Measurements from ENCODE around the gene PSKH1.
A peak's percentile ranks its signal among the peaks of the same experiment; 100 is the strongest.

PSKH1 gene

DNA sequence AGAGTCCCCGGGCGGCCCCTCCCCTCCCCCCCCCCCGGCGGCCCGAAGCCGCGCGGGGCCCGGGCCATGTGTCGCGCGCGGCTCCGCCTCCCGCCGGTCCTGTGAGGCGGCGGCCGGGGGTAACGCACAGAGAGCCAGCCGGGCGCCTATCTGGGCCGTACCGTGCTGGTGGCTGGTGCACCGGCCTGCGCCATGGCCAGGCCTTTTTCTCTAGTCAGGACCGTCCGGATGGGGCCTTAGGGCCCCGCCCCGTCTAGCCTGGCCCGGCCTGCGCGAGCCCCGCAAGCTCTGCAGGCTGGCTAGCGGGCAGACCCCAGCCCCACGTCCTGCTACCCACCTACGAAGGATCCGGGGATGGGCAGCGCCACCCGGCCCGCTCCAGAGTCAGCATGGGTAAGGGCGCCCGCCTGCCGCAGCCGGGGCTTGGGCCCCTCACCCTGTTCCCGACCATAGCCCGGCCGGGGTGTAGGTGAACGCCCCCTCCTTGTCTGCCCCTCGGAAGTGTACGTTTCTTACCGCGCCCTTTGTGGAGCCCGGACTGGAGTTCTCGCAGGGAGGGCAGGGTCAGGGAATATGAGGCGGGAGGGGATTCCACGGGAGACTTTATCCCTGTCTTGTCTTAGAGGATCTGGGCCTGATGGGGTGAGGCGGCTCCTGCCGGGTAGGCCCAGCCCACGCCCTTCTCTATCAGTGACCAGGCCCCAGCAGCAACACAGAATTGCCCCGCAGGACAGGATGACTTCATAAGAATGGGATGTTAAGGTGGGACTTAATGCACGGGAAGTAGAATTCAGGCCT, 45.8 kb upstream of the PSKH1 start, which contains the start of gene CENPT:
Gene CENPT (minus strand): TSS at position 630 of the 798 bp plus-strand sequence. CDS start 13,834 bp downstream, outside the sequence.
- DNase-seq (ENCODE audit: low read depth) = no peak
- in situ Hi-C loops (cut with HindIII; ENCODE audit: low sequenced_read_pairs) = no loop called here
- no peak for TF ChIP-seq CTCF (IDR thresholded peaks at IDR 0.05; ENCODE audit: low read depth, low read length, missing control alignments)
- H3K4me3 ChIP-seq (ENCODE audit: low read depth, low read length) = peak within 1 kb of the TSS; percentile 97

- H3K4me3 ChIP-seq (ENCODE audit: low read depth, low read length) = peak overlapping the region; percentile 97
- no peak for TF ChIP-seq CTCF (IDR thresholded peaks at IDR 0.05; ENCODE audit: low read depth, low read length, missing control alignments)
- in situ Hi-C loops (cut with HindIII; ENCODE audit: low sequenced_read_pairs) = no loop called here
- DNase-seq (ENCODE audit: low read depth) = no peak
These were observed 44.9 kb upstream of the PSKH1 start for GRCh38 chr16:67848118-67848517.

- DNase-seq (ENCODE audit: low read depth) = no peak
- no peak for TF ChIP-seq CTCF (IDR thresholded peaks at IDR 0.05; ENCODE audit: low read depth, low read length, missing control alignments)
- no peak overlapping the region for H3K4me3 ChIP-seq (ENCODE audit: low read depth, low read length)
- in situ Hi-C loops (cut with HindIII; ENCODE audit: low sequenced_read_pairs) = no loop called here
These were observed 39.4 kb upstream of the PSKH1 start for GRCh38 chr16:67853670-67854069.

- in situ Hi-C loops (cut with HindIII; ENCODE audit: low sequenced_read_pairs) = no loop called here
- H3K4me3 ChIP-seq (ENCODE audit: low read depth, low read length) = no peak overlapping the region
- TF ChIP-seq CTCF (IDR thresholded peaks at IDR 0.05; ENCODE audit: low read depth, low read length, missing control alignments) = no peak
- DNase-seq (ENCODE audit: low read depth) = no peak
These were observed 37.3 kb upstream of the PSKH1 start for GRCh38 chr16:67855789-67856188.

DNA sequence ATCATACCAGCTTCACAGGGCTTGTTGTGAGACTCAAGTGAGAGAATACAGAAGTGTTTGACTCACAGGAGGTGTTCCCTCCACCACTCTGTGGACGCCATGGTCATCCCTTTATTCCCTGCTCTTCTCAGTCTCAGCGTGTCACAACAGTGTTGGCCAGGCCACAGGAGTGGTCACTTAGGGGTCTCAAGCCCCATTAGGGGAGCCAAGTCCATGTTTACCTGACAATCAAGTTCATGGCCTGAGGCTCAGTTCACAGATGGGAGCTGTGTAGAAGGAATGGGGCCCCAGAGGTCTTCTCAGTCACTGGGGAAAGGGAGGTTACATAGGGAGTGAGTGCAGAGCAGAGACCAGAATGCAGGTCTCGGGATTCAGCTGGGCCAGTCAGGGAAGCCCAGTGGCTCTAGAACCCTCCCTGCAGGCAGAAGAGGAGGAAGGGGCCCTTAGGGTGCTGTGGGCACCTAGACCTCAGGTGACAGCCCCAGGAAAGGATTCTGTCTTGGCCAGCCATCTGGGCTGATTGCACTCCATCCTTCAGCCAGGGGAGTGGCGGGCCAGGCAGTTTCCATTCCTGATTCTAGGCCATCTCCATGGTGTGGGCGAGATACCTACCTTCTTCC, 36.0 kb upstream of the PSKH1 start:
- H3K4me3 ChIP-seq (ENCODE audit: low read depth, low read length) = no peak overlapping the region
- no peak for DNase-seq (ENCODE audit: low read depth)
- in situ Hi-C loops (cut with HindIII; ENCODE audit: low sequenced_read_pairs) = no loop called here
- no peak for TF ChIP-seq CTCF (IDR thresholded peaks at IDR 0.05; ENCODE audit: low read depth, low read length, missing control alignments)

GRCh38 chr16:67857547-67858233, 35.4 kb upstream of the PSKH1 start:
- in situ Hi-C loops (cut with HindIII; ENCODE audit: low sequenced_read_pairs) = no loop called here
- no peak for TF ChIP-seq CTCF (IDR thresholded peaks at IDR 0.05; ENCODE audit: low read depth, low read length, missing control alignments)
- peak; percentile 65 for DNase-seq (ENCODE audit: low read depth)
- no peak overlapping the region for H3K4me3 ChIP-seq (ENCODE audit: low read depth, low read length)

Data from astrocyte of the cerebellum (primary cell).